ENCODE data around the gene PFDN5.
"Not testable (repeated sequence)": the region's sequence is repeated elsewhere in the genome, so short reads cannot be mapped to it uniquely, and the experiment has no call there.

The PFDN5 gene

DNA sequence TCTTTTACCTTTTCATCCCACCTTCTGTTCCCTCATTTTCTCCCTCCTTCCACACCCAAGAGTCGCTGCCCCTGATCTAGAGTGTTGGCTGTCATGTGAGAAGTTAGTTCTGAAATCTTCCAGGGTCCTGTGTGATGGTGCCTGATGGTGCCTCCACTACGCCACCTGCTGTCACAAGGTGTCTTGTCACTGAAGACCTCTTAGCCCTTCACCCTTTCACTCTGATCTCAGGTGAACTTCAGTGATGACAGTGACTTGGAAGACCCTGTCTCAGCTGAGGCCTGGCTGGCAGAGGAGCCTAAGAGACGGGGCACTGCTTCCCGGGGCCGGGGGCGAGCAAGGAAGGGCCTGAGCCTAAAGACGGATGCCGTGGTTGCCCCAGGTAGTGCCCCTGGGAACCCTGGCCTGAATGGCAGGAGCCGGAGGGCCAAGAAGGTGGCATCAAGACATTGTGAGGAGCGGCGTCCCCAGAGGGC is 7.6 kb upstream of the PFDN5 start:
- DNase-seq, result peak; percentile 3

DNA sequence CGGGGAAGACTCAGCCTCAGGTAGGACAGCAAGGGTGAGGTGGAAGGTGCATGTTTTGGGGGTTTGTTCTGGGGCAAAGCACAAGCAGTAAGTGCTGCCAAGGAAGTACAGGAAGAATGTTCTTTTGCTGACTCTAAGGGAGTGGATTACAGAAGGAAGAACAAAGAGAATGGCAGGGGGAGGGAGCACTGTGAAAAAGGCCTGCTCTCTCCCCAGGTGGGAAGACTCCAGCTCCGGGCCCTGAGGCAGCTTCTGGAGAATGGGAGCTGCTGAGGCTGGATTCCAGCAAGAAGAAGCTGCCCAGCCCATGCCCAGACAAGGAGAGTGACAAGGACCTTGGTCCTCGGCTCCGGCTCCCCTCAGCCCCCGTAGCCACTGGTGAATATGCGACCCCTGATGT is 7.0 kb upstream of the PFDN5 start:
- no peak for DNase-seq

DNA sequence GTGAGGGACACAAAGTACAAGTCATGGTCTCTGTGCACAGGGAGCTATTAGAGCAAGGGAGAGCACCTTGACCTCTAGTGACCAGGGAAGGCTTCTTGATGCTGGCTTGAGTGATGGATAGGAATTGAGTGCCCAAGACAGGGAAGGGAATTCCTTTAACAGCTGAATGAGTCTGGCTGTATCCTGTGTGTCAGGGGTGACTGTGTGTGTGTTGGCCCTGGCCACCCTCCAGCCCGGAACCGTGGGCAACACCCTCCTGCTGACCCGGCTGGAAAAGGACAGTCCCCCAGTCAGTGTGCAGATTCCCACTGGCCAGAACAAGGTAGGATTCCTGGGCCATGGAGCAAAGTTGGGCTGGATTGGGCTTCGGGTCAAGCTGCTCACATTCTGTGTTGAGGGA is 5.5 kb upstream of the PFDN5 start:
- no peak for DNase-seq

DNA sequence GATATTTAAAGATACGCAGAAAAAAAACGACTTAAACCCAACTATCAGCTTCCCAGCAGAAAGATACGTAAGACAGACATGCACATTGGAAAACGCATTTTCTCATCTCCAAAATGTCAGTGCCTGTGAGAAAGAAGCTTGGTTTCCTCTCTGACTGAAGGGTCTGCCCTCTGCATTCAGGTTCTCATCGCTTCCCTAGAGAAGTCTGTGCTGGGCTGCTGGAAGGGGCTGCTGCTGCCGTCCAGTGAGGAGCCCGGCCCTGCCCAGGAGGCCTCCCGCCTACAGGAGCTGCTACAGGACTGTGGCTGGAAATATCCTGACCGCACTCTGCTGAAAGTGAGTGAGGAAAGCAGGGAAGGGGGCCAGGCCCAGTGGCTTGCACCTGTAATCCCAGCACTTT is 4.7 kb upstream of the PFDN5 start:
- no peak for DNase-seq

DNA sequence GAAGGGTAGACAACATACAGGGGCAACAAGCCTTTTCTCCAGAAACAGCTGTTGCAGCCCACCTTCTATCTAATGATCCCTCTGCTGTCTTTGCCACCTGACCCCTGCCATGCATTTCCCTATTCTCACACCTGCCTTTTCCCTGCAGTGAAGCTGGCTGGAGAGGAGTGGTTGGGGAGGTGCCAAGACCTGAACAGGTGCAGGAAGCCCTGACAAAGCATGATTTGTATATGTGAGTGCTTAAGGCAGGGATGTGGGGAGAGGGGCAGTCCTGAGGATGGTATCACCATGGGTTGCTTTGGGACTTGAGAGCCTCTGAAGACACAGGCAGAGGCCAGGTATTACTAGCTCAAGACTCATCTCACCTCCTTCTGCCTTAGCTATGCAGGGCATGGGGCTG is 2.9 kb upstream of the PFDN5 start:
- no peak for DNase-seq

DNA sequence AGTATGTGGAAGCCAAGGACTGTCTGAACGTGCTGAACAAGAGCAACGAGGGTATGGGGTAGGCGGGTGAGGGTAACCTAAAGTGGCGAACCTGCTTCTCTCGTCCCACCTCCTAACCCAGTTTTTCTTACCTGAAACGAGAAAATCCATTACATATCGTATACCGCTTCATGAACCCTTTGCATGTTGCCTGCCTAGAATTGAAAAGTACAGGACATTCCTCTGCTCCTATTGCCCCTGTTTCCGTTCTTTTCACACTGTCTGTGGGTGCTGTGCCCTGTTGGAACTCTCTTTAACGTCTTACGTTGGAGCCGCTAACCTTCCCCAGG is 513 bp downstream of the PFDN5 start:
- DNase-seq, result no peak

DNA sequence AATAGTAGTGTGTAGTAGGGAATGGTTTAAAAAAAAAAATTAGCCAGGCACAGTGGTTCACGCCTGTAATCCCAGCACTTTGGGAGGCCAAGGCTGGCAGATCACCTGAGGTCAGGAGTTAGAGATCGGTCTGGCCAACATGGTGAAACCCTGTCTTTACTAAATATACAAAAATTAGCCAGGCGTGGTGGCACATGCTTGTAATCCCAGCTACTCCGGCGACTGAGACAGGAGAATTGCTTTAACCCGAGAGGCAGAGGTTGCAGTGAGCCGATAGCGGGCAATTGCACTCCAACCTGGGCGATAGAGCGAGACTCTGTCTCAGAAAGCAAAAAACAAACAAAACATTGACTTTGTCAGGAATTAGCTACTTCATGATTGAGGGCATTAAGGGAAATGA is 1.8 kb downstream of the PFDN5 start:
- DNase-seq, result not testable (repeated sequence)

DNA sequence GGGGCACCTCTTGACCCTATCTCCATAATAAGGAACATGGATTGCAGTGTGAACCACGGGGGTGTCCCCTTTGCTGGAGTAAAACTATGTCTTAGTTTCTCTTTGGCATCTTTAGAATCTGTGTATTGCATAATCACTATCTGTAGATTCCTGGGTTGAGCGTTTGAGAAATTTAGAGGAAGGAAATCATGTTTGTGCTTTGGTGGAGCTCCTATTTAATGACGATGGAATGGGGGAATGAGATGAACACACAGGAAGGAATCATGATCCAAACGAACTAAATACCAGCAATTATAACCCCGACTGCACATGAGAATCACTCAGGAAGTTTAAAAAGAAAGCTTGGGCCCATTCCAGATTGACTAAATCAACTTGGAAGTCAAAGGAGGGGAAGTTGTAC is 2.8 kb downstream of the PFDN5 start:
- no peak for DNase-seq

DNA sequence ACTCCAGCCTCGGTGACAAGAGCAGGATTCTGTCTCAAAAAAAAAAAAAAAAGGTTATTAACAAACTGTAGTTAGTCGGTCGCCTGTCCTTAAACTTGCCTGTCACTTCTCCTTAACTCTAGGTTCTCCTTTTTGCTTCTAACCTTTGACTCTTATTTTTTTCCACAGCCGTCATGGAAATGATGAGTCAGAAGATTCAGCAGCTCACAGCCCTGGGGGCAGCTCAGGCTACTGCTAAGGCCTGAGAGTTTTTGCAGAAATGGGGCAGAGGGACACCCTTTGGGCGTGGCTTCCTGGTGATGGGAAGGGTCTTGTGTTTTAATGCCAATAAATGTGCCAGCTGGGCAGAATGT is 3.7 kb downstream of the PFDN5 start:
- DNase-seq, result no peak

DNA sequence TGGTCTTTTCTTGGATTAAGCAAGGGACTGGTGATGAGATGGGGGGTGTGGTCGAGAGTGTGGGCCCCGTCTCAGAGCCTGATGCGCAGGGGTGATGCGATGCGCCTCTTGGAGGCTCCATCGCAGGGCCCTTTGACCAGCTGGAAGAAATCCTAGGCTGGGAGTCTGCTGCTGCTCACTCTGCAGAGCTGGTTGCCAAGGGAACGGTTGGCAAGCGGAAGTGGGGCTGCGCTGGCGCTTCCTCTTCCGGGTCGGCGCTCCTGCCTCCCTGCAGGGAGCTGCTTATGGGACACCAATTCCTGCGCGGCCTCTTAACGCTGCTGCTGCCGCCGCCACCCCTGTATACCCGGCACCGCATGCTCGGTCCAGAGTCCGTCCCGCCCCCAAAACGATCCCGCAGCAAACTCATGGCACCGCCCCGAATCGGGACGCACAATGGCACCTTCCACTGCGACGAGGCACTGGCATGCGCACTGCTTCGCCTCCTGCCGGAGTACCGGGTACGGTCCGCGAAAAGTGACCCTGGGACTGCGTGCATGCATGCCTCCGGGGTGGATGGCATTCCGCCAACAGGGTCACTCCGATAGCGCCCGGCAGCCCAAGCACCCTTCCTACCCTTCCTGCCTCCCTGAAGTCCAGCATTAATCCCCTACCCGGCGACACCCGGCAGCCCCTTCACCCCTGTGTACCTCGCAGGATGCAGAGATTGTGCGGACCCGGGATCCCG is 4.3 kb downstream of the PFDN5 start, which contains the start of gene MYG1:
Gene MYG1, plus strand, starts transcription at position 242 of the 727 bp plus-strand sequence. Its CDS starts 43 bp downstream, at position 285.
- peak; percentile 50 for DNase-seq

DNA sequence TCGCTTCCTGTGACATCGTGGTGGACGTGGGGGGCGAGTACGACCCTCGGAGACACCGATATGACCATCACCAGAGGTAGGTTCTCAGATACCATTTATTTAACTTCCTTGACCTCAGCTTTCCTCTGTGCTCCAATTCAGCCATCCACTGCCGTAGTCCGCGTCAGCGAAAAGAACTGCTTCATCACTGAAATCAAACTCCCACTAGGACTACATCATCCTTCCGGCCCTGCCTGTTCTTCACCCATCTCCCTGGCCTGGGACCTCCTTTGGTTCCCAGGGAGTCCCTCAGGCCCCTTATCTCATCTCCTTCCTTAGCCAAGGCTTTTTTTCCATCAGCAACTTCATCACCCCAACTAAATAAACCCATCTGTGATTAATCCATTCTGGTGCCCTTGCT is 4.8 kb downstream of the PFDN5 start:
- DNase-seq, result no peak

DNA sequence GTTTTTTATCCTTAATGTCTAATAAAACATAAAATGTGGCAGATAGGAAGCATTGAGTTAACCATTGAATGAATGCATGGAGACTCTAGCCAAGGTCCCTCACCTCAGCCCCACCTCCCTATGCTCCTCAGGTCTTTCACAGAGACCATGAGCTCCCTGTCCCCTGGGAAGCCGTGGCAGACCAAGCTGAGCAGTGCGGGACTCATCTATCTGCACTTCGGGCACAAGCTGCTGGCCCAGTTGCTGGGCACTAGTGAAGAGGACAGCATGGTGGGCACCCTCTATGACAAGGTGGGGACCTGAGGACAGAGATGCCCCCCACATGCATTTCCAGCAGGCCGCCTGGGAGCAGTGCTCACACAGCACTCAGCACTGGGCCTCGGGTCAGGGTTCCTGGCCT is 7.6 kb downstream of the PFDN5 start:
- DNase-seq, result no peak

DNA sequence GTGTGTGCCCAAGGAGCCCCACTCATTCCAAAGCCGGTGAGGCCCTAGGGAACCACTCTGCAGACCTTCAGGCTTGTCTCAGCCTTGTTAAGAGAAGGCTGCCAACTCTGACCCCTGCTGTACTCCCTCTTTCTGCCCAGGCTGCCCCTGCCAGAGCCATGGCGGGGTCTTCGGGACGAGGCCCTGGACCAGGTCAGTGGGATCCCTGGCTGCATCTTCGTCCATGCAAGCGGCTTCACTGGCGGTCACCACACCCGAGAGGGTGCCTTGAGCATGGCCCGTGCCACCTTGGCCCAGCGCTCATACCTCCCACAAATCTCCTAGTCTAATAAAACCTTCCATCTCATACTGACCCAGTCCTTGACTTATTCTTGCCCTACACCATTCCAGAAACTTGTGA is 11.5 kb downstream of the PFDN5 start:
- DNase-seq, result no peak

DNA sequence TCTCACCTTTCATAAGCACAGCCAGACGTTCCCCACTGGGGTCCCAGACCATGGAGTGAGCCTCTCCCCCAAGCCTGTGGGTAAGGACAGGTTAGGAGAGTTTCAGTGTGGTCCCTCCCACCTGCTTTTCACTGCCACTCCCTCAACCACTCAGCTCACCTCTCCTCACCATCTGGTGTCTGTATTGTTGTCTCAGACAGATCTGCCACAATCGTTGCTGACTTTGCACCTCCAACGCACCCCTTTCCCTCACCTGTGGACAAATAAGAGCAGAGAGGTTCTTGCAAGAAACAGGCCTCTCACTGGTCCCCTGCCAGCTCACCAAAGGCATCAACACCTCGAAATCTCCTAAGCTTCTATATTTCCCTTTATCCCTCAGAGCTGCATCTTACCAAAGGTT is 12.9 kb downstream of the PFDN5 start:
- no peak for DNase-seq

DNA sequence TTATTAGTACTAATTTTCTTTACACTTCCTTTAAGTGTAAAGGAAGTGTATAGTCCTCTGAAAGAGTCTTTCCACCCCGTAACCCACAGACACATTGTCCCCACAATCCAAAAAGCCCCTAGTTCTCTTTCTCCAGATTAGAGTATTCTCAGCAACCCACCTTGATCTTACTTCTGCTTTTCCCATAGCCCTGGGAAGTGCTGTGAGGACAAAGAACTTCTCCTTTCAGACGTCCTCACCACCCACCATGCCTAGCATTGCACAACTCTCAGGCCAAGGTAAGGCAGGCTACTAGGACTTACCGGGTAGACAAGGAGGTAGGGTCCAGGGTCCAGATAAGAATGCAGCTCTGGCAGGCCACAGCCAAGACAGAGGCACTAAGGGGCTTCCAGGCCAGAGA is 18.7 kb downstream of the PFDN5 start:
- no peak for DNase-seq

DNA sequence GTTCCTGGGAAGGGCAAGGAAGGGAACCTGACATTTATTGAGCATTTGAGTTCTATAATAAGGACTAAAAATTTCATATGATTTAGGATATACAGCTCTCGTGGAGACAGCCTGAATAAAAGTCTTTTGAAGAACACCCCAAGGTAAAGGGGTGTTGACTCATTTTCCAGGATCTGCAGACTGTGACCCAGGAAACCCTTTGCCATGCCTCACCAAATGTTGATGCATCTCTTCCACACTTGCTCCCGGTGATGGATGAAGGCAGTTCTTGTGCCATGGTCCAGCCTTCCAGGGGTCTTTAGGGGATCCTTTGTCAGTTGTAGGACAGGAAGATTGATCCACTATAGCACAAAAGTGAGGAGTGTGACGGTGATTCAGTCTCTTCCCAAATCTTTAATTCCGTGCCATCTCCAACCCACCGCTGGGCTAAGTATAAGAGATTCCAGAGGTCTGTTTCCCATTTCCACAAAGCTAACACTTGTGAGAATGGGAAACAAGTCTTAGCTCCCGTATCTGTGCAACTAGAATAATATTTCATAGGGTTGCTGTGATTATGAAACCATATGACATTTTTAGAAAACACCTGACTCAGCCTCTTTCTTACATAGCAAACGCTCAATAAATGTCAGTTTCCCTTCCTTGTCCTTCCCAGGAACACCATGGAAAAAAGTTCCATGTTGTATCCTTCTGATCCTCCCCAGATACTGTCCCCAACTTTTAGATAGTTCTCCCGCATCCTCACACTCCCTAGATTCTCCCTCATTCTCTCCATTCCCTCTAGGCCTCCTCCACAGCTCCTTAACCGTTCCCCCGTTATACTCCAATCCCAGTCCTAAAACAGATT is 25.2 kb downstream of the PFDN5 start:
- no peak for DNase-seq

DNA sequence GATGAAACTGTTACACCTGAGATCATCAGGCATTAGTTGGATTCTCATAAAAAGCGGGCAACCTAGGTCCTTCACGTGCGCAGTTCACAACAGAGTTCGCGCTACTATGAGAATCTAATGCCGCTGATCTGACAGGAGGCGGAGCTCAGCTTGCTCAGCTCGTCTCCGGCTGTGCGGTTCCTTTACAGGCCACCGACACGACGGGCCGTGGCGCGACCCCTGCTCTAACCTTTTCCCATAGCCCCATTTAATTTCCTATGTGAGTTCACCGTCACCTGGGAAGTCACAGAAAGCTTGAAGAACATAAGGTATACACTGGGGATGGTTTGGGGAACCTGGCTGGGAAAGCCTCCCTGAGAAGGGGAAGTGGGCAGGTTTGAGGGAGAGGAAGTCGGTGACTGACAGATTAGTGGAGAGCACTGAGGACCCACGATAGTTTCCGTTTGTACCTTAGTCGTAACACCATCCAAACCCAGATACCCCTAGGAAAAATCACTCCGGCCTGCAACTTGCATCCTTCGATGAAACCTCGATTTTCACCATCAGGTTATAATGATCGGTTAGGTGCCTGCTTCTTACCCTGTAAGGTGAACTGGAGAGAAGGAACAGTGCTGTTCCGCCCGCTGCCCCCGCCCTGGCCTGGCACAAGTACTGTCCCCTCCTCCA is 28.9 kb downstream of the PFDN5 start:
- no peak for DNase-seq

DNA sequence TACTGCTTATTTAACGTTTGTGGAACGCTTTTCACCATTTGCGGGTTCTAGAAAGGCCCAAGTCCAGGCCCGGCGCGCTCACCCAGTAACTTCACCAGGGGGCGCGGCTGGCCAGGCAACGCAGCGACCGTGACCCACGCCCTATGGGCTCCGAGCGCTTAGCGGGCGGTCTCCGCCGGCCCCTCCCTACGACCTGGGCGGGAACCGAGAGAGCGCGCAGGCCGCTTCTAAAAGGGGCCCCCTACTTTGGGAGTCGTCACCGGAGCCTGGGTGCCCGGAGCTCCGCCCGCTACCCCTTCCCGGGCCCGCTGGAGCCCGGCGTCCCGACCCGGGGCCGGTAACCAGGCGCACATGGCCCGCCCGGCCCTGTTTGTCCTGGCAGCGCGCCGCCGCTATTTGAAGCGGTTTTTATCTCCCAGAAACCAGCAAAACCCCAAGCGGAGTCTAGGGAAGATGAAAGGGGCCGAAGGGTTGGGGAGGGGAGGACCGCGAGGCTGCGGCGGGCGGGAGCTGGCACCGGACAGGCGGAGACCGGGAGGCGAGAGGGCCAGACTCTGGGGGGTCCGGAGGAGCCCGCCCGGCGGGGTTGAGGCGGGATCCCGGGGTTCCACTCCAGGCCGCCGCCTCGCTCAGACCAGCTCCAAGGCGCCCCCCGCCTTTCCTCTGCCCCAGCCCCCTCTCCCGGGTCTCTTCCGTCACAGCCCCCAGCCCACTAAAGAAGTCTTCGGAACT is 29.6 kb downstream of the PFDN5 start:
- DNase-seq, result peak; percentile 75

DNA sequence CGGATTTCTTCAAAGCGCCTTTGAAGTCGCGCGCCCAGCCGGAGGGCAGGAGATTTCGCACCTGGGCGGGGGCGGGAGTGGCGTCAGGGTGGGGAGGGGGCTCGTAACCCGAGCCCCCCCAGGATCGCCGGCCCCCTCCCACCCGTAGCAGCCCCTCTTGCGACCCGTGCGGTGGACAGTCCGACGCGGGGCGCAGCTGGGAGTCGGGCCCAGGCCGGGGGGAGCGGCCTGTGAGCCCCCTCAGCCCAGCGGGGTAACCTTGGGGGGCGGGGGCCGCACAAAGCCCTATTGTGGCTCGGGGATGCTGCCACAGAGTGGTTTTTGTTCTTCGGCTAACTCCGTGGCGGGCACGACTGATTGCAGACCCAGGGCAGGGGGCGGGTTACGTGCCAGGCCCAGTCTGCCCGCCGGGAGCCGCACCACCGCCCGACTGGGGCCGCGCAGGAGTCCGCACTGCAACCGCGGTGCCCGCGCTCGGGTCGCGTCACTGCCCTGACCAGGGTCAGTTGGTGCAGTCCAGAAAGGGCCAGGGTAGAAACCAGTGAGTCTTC is 30.2 kb downstream of the PFDN5 start:
- no peak for DNase-seq

DNA sequence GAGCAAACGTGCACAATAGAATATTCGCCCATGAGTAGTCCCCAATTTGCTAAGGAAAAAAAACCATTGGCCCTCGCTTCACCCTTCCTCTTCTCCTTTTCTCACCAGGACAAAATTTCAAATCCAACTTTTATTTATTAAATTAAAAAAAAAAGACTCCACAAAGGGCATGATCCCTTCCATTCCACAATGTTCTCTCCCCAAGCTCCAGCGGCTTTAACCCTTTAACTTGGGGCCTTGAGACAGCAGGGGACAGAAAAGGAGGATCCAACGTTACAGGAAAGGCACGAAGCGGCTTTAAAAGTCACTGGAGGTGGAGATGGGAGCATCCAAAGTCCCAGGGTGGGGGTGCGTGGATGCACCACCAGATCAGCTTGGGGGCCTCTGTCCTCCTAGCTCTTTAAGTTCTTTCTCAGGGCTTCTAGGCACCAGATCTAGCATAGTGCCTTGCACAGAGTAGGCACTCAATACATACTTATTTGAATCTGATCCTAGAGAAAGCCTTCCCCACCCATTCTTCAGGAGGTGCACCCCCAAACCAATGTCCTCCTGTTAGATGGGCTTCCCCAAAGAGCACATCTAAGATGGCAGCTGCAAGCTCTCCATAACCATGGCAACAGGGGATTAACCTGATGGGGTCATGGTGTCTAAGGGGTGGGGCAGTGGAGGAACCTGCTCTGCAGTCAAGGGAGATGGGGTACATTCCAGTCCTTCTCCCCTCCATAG is 31.3 kb downstream of the PFDN5 start:
- no peak for DNase-seq

DNA sequence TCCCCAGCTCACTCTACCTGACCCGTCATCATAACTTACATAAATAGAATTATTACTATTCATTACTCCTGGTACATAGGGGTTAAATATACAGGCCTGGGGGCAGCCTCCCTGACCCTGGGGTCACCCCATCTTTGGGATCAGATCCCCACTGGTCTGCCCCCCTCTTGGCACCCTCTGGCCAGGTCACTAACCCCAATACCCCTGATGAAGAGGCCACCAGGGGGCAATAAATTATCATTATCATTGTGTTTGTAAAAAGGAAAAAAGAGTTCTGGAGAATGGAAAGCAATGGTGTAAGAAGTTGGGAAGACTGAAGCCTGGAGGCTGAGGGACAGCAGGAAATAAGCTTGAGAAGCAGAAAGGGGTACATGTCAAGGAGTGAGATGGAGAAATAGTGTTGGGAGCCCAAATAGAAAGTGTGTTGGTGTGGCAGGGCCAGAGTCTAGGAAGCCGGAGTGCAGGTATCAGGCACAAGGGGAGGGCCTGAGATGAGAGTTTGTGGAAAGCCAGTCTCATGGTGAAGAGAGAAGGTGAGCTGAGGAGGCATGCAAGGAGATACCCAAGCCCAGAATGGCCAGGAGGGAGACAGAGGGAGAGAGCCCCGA is 32.2 kb downstream of the PFDN5 start:
- no peak for DNase-seq

DNA sequence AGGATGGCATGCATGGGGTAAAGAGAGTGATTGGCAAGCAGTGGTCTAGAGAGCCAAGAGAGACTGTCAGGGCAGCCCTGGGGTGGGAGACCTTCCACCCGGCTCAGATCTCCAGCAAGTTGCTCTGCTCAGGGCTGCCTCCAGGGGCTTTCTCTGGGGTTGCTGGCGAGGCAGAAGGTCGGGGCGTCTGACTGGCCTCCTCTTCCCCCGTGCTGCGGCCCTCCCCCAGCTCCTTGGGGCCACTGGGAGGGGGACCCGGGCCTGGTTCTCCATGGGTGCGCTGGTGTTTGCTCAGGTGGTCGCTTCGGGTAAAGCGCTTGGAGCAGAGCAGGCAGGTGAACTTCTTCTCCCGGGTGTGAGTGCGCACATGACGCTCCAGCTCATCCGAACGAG is 32.7 kb downstream of the PFDN5 start:
- DNase-seq, result no peak

Measured in NCI-H1694 treated with DMSO at 0.1 percent for 48 hours (cell line).